ENCODE data around the gene TASP1. TPM values are rescaled to one million over a fixed set of nuclear protein-coding genes. Genes with fewer than 3 reads are reported as not detected.
A peak's percentile ranks its signal among the peaks of the same experiment; 100 is the strongest.
"Not testable (repeated sequence)": the region's sequence is repeated elsewhere in the genome, so short reads cannot be mapped to it uniquely, and the experiment has no call there.

TASP1 gene
- total and polyA plus RNA-seq, 4 experiments from 2014 or later, result 15.1 to 18.2 (median 16.1) TPM

DNA sequence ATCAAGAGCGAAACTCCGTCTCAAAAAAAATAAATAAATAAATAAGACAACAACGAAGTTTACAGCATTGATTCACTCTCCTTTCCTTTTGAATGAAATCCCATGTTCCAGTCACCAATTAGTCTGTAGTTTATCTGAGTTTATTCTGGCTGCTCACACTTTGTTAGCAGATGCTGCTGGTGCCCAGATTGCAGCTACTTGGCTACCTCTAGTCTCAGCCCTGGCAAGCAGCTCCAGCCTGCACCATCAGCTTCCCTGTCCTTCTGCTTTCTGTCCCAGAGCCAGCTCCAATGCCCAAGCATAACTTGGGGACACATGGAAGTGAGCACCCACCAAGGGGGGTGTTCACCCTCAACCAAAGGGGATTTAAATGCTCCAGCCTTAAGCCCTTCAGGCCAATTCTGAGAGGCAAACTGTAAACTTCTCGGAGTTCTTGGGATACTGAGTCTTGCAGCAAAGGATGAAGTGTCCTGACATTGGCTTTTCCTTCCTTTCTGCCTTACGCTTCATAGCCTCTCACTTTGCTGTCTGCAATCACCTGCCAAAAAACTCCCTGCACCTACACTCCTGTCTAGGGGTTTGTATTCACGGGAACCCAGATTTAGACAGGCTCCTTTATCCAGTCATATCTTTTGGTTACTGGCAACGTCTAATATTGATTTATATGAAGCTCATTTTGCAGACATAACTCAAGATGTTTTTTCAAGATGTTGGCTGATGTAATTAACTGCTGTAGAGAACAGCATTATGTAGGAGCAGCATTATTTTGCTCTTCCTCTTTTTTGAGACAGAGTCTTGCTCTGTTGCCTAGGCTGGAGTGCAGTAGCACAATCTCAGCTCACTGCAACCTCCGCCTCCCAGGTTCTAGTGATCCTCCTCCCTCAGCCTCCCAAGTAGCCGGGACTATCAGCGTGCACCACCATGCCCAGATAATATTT, 9.8 kb upstream of the TASP1 start:
- Histone ChIP-seq H3K27ac (ENCODE audit: low read depth, low read length) (no peak overlapping the region), H3K27me3 (ENCODE audit: insufficient read depth, low read length) (no peaks in the 10 kb centered on the region), H3K9me3 (ENCODE audit: control insufficient read depth in 1 of 2, low read length in 2 of 2) (no peaks in the 10 kb centered on the region), H3K4me3 (ENCODE audit: low read length in 2 of 2) (no peak overlapping the region), H3K36me3 (ENCODE audit: insufficient read depth, low read length) (no peaks in the 10 kb centered on the region), H3K4me1 (ENCODE audit: insufficient read depth, low read length) (no peaks in the 10 kb centered on the region)
- Mint-ChIP-seq H3K9me3 (peaks cover 0 to 2% (median 0%) of the 10 kb centered on the region in 8 donors), H3K36me3 (no peaks in the 10 kb centered on the region), H3K27ac (no peak overlapping the region), H3K4me1 (no peaks in the 10 kb centered on the region), H3K4me3 (no peak overlapping the region), H3K27me3 (peaks cover 32 to 35% of the 10 kb centered on the region in 2 donors)
- ChIA-PET POLR2A (ENCODE audit: partially characterized antibody) (interaction anchor here (1.0 kb wide), 1 partner anchor 10 kb away, joined by 3 read pairs; the partner anchor contains the start of gene TASP1), CTCF (ENCODE audit: partially characterized antibody) (no interaction called here)
- intact Hi-C loops (cut with micrococcal nuclease), result no loop called here
- DNase-seq, result no peak

DNA sequence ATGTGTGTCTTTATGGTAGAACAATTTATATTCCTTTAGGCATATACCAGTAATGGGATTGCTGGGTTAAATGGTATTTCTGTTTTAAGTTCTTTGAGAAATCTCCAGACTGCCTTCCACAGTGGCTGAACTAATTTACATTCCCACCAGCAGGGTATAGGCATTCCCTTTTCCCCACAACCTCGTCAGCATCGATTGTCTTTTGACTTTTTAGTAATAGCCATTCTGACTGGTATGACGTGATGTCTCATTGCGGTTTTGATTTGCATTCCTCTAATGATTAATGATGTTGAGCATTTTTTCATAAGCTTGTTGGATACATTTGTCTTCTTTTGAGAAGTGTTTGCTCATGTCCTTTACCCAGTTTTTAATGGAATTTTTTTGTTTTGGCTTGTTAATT, 5.3 kb upstream of the TASP1 start:
- no peak overlapping the region for H3K27ac ChIP-seq (ENCODE audit: low read depth, low read length)
- Mint-ChIP-seq H3K4me1 (peaks cover 3 to 4% (median 3%) of the 10 kb centered on the region in 4 donors), H3K9me3 (peaks cover 0 to 2% (median 0%) of the 10 kb centered on the region in 8 donors), H3K27ac (no peak overlapping the region), H3K27me3 (peaks cover 20 to 33% of the 10 kb centered on the region in 2 donors), H3K36me3 (no peaks in the 10 kb centered on the region), H3K4me3 (no peak overlapping the region)
- no peak overlapping the region for H3K4me3 ChIP-seq (ENCODE audit: low read length in 2 of 2)
- no peaks in the 10 kb centered on the region for H3K27me3 ChIP-seq (ENCODE audit: insufficient read depth, low read length)
- ChIA-PET CTCF (ENCODE audit: partially characterized antibody) (no interaction called here), POLR2A (ENCODE audit: partially characterized antibody) (no interaction called here)
- peaks cover 3% of the 10 kb centered on the region for H3K4me1 ChIP-seq (ENCODE audit: insufficient read depth, low read length)
- intact Hi-C loops (cut with micrococcal nuclease), result no loop called here
- no peak for DNase-seq
- H3K9me3 ChIP-seq (ENCODE audit: control insufficient read depth in 1 of 2, low read length in 2 of 2), result no peaks in the 10 kb centered on the region
- H3K36me3 ChIP-seq (ENCODE audit: insufficient read depth, low read length), result no peaks in the 10 kb centered on the region

DNA sequence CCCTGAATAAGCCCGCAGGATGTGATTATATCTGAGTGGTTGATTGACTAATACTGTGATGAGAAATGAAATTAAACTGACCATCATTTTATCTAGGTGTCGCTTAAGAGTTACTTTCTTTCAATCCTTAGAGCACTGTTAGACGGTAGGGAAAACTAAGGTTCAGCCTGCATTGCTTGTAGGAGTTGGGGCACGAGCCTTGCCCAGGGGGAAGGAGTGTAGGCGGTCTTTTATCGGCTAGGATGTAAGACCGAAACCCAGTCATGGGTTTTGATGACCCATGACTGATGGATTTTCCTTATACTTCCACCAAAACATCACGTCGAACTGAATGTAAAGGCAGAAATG, 392 bp upstream of the TASP1 start:
- peak overlapping the region; percentile 8 for H3K27ac ChIP-seq (ENCODE audit: low read depth, low read length)
- Mint-ChIP-seq H3K36me3 (peaks cover 0 to 4% of the 10 kb centered on the region in 2 donors), H3K4me1 (peaks cover 15 to 22% (median 17%) of the 10 kb centered on the region in 4 donors), H3K27me3 (peaks cover 6 to 15% of the 10 kb centered on the region in 2 donors), H3K4me3 (peak overlapping the region; percentile 84 to 93 (median 89)), H3K27ac (peak overlapping the region; percentile 84 to 95 (median 90)), H3K9me3 (no peaks in the 10 kb centered on the region)
- H3K4me1 ChIP-seq (ENCODE audit: insufficient read depth, low read length), result peaks cover 14% of the 10 kb centered on the region
- intact Hi-C loops (cut with micrococcal nuclease), result loop anchor here (1.0 to 5.0 kb wide), 2 partner anchors 146 to 407 kb away; partner anchors contain the start of gene NDUFAF5
- ChIA-PET CTCF (ENCODE audit: partially characterized antibody) (interaction anchor here (1.0 kb wide), 1 partner anchor 147 kb away, joined by 3 read pairs; no protein-coding TSS in a partner anchor), POLR2A (ENCODE audit: partially characterized antibody) (interaction anchor here (0.8 to 1.3 kb wide), 3 partner anchors 10 to 145 kb away, joined by 3 to 6 read pairs (median 5); partner anchors contain the start of genes ESF1 and NDUFAF5)
- peak overlapping the region; percentile 59 to 90 for H3K4me3 ChIP-seq (ENCODE audit: low read length in 2 of 2)
- no peaks in the 10 kb centered on the region for H3K36me3 ChIP-seq (ENCODE audit: insufficient read depth, low read length)
- no peaks in the 10 kb centered on the region for H3K9me3 ChIP-seq (ENCODE audit: control insufficient read depth in 1 of 2, low read length in 2 of 2)
- no peak for DNase-seq
- no peaks in the 10 kb centered on the region for H3K27me3 ChIP-seq (ENCODE audit: insufficient read depth, low read length)

DNA sequence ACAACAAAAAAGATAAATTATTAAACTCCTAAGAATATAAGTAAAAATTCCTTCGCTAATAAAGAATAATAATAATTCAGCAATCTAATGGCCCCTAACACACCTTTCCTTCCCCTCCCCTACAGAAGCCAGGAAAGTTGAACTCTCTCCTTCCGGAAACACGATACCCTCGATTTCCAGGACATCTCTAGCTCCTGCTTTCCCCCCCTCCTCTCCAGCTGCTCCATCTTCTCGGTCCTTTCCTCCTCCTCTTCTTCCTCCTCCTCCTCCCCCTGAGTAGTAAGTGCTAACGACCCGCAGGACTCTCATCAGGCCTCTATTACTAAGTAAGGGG, 603 bp downstream of the TASP1 start:
- Mint-ChIP-seq H3K27ac (peak overlapping the region; percentile 84 to 95 (median 90)), H3K27me3 (peaks cover 2 to 10% of the 10 kb centered on the region in 2 donors), H3K4me1 (peaks cover 15 to 28% (median 17%) of the 10 kb centered on the region in 4 donors), H3K9me3 (no peaks in the 10 kb centered on the region), H3K4me3 (peak overlapping the region; percentile 84 to 93 (median 89)), H3K36me3 (peaks cover 0 to 5% of the 10 kb centered on the region in 2 donors)
- Histone ChIP-seq H3K4me1 (ENCODE audit: insufficient read depth, low read length) (peaks cover 14% of the 10 kb centered on the region), H3K27ac (ENCODE audit: low read depth, low read length) (peak overlapping the region; percentile 66), H3K36me3 (ENCODE audit: insufficient read depth, low read length) (no peaks in the 10 kb centered on the region), H3K4me3 (ENCODE audit: low read length in 2 of 2) (peak overlapping the region; percentile 59 to 90), H3K27me3 (ENCODE audit: insufficient read depth, low read length) (no peaks in the 10 kb centered on the region), H3K9me3 (ENCODE audit: control insufficient read depth in 1 of 2, low read length in 2 of 2) (no peaks in the 10 kb centered on the region)
- POLR2A ChIA-PET (ENCODE audit: partially characterized antibody), result interaction anchor here (1.3 kb wide), 1 partner anchor 146 kb away, joined by 5 read pairs; the partner anchor contains the start of genes ESF1 and NDUFAF5
- intact Hi-C loops (cut with micrococcal nuclease), result loop anchor here (5.0 kb wide), 1 partner anchor 406 kb away; no protein-coding TSS in a partner anchor
- no peak for DNase-seq
- CTCF ChIA-PET (ENCODE audit: partially characterized antibody), result no interaction called here

DNA sequence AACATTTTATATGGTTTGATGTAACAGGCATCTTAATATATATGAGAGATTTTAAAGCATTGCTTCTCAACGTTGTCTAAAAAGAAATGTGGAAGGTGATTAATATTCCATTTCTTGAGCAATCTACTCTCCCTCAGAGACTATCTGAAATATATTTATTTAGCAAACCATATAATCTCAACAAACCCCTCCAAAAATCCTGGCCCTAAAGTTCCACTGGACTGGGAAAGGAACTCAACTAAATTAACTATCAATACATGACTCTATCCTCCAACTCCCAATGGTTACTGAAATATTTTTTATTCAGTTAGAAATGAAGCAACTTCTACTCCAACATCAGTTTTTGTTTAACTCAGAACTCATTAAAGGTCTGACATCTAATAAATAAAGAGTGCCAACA, 6.3 kb downstream of the TASP1 start:
- Mint-ChIP-seq H3K27ac (no peak overlapping the region), H3K36me3 (peaks cover 17 to 21% of the 10 kb centered on the region in 2 donors), H3K4me3 (no peak overlapping the region), H3K27me3 (no peaks in the 10 kb centered on the region), H3K9me3 (no peaks in the 10 kb centered on the region), H3K4me1 (peaks cover 5 to 11% (median 8%) of the 10 kb centered on the region in 4 donors)
- POLR2A ChIA-PET (ENCODE audit: partially characterized antibody), result no interaction called here
- intact Hi-C loops (cut with micrococcal nuclease), result no loop called here
- no peak overlapping the region for H3K4me3 ChIP-seq (ENCODE audit: low read length in 2 of 2)
- CTCF ChIA-PET (ENCODE audit: partially characterized antibody), result interaction anchor here (1.1 kb wide), 1 partner anchor 83 kb away, joined by 3 read pairs; no protein-coding TSS in a partner anchor
- DNase-seq, result no peak
- H3K36me3 ChIP-seq (ENCODE audit: insufficient read depth, low read length), result peaks cover 8% of the 10 kb centered on the region
- no peak overlapping the region for H3K27ac ChIP-seq (ENCODE audit: low read depth, low read length)
- no peaks in the 10 kb centered on the region for H3K9me3 ChIP-seq (ENCODE audit: control insufficient read depth in 1 of 2, low read length in 2 of 2)
- no peaks in the 10 kb centered on the region for H3K27me3 ChIP-seq (ENCODE audit: insufficient read depth, low read length)
- H3K4me1 ChIP-seq (ENCODE audit: insufficient read depth, low read length), result peaks cover under 1% of the 10 kb centered on the region

DNA sequence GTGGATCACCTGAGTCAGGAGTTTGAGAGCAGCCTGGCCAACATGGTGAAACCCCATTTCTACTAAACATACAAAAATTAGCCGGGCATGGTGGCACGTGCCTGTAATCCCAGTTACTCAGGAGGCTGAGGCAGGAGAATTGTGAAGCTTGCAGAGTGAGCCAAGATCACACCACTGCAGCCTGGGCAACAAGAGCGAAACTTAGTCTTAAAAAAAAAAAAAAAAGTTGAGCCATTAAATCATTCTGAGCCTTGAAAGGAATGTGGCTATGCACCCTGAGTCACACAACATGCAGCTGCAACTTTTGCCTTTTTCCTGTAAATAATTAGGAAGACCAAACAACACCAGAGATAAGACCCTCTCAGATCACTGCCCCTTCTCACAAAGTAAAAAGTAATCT, 11.2 kb downstream of the TASP1 start:
- H3K27me3 Mint-ChIP-seq; POLR2A ChIA-PET (ENCODE audit: partially characterized antibody); DNase-seq; H3K4me3 ChIP-seq (ENCODE audit: low read length in 2 of 2); intact Hi-C loops (cut with micrococcal nuclease); H3K27me3 ChIP-seq (ENCODE audit: insufficient read depth, low read length); H3K27ac Mint-ChIP-seq; H3K36me3 ChIP-seq (ENCODE audit: insufficient read depth, low read length); H3K4me1 Mint-ChIP-seq; H3K27ac ChIP-seq (ENCODE audit: low read depth, low read length); H3K4me3 Mint-ChIP-seq; H3K9me3 Mint-ChIP-seq; H3K4me1 ChIP-seq (ENCODE audit: insufficient read depth, low read length); H3K9me3 ChIP-seq (ENCODE audit: control insufficient read depth in 1 of 2, low read length in 2 of 2): not testable (repeated sequence)
- H3K36me3 Mint-ChIP-seq, result peaks cover 42 to 52% of the 10 kb centered on the region in 2 donors
- CTCF ChIA-PET (ENCODE audit: partially characterized antibody), result interaction anchor here (0.7 kb wide), 1 partner anchor 20 kb away, joined by 3 read pairs; no protein-coding TSS in a partner anchor

DNA sequence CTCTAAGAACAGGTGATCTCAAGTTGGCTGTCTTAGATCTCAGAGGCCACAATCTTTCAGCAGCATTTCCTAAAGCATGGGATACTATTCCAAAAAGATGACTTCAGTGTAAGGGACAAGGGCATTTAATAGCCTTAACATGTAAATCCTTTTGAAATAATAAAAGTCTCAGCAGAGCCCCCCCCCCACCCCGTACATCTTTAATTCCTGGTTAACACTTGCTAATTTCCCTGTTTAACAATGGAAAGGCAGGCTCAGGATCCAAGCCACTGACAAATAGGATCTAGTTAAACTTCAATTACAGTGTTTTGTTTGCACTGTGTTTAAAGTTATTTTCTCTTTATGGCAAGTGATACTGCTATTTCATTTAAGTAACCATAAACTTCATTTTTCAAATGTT, 12.0 kb downstream of the TASP1 start:
- Histone ChIP-seq H3K4me3 (ENCODE audit: low read length in 2 of 2) (no peak overlapping the region), H3K36me3 (ENCODE audit: insufficient read depth, low read length) (peaks cover 8% of the 10 kb centered on the region), H3K9me3 (ENCODE audit: control insufficient read depth in 1 of 2, low read length in 2 of 2) (no peaks in the 10 kb centered on the region), H3K27me3 (ENCODE audit: insufficient read depth, low read length) (no peaks in the 10 kb centered on the region), H3K27ac (ENCODE audit: low read depth, low read length) (no peak overlapping the region), H3K4me1 (ENCODE audit: insufficient read depth, low read length) (no peaks in the 10 kb centered on the region)
- no peak overlapping the region for H3K27ac Mint-ChIP-seq
- no peaks in the 10 kb centered on the region for H3K9me3 Mint-ChIP-seq
- no peak for DNase-seq
- peaks cover 0 to 4% (median 2%) of the 10 kb centered on the region in 4 donors for H3K4me1 Mint-ChIP-seq
- intact Hi-C loops (cut with micrococcal nuclease), result no loop called here
- H3K4me3 Mint-ChIP-seq, result no peak overlapping the region
- no peaks in the 10 kb centered on the region for H3K27me3 Mint-ChIP-seq
- H3K36me3 Mint-ChIP-seq, result peaks cover 47 to 60% of the 10 kb centered on the region in 2 donors
- ChIA-PET CTCF (ENCODE audit: partially characterized antibody) (no interaction called here), POLR2A (ENCODE audit: partially characterized antibody) (no interaction called here)

All from CD4-positive, alpha-beta memory T cell (primary cell).